ENCODE data around the gene PRCC.

The PRCC gene

DNA sequence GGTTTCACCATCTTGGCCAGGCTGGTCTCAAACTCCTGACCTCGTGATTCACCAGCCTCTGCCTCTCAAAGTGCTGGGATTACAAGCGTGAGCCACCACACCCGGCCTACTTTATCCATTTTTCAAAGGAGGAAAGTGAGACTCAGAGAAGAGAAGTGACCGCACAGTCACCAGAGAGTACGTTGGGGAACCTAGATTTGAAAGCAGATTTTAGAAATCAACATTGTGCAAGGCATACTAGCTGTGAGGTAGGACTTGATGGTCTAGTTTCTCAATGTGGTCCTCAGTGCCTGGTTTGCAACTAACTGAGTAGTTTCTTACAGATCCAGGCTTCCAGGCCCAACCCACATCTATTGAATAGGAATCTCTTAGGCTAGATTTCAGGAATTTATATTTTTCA, 1.7 kb upstream of the PRCC start:
- DNase-seq, result peak; percentile 75

DNA sequence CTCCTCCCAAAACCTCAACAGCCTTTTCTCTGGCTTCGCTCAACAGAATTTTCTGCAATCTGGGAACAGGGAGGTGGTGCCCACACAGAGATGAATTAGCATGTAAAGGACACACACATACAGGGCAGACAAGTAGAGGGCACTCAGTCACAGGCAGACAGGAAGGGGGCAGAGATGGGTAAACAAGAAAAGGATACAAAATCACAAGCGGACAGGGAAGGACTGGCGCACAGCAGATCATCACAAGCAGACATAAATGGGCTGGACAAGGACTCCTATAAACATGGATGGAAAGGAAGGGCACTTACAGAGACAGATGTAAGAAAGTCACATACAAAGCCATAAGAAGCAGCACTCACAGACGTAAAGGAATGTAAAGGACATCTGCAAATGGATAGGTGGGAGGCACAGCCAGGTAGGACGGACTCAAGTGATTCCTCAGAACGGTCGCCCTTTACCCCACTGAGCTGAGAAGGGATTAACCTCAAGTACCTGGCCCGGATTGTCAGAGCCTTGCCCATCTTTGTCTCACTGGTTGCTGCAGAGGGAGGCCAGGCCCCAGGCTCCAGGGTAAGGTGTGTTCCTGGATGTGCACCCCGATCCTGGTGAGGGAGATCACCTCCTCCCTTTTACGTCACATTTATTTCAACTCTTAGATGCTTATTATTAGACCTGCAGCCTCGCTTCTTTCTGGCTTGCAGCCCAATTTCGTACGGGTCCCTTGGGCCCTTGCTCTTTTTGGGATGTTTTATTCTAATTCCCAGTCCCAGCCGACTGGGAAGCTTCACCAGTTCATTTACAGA, 836 bp upstream of the PRCC start:
- no peak for DNase-seq

DNA sequence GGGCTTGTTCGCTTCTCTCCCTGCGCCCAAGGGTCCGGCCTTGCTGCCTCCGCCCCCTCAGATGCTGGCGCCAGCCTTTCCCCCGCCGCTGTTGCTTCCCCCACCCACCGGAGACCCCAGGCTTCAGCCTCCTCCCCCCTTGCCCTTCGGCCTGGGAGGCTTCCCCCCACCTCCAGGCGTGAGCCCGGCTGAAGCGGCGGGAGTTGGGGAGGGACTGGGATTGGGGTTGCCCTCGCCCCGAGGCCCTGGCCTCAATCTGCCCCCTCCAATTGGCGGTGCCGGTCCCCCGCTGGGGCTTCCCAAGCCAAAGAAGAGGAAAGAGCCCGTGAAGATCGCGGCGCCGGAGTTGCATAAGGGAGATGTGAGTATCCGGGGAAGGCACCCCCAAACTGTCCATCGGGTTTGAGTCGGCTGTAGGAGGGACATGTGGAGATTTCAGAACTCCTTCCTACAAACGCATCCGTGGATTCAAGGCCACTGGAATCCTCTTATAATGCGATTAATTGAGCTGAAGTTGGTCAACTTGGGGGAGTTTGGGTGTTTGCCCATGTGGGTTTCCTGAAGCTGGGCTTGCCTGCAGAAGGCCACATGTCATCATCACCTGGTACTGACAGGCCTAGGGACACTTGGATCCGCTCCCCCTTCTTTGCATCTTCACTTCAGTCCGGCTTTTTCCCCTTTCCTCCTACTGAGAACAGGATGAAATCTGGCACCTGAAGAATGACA, 707 bp downstream of the PRCC start:
- DNase-seq, result peak; percentile 49

DNA sequence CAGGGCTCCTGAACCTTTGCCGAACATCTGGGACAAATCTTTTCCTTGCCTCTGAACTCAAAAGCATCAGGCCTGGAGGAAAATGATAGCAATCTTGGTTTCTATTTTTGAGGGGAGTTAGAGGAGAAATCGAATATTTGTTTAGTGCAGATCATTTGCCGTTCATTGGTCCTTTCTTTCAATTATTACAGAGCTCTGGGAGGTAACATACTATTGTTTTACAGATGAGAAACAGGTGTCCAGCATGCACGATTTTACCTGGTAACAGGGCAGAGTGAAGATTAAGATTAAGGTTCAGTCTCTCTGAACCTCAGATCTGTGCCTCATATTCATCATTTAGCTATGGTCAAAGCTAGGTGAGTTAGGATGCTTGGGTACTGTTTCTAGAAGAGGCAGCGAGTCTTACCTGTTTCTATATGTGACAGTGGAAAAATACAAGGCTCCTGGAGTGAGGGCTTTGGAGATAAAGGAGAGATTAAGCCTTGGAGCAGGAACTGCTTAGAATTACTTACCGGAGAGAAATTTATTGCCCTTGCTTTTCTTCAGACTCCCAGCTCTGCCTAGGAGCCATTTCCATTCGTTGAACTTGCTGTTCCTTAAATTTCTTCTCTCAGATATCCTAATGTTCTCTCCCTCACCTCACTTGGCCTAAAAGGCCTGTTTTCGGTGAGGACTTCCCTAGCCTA, 1.4 kb downstream of the PRCC start:
- no peak for DNase-seq

DNA sequence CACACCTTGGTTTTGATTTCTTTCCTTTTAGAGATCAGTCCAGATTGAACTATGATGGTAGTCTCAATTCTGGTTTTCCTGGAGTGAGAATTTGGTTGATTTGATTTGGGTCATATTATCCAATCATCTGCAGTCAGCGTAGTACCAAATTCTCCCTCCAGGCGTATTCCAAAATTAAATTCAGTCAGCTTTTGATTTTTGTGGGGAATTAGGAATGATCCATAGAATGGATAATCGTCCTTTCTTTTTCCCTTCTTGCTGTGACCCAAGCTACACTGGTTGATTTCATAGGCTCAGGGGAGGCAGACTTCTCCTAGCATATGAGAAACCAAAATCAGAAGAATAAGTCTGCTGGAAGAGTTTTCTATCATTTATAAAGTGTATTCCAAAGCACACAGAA, 4.9 kb downstream of the PRCC start:
- no peak for DNase-seq

DNA sequence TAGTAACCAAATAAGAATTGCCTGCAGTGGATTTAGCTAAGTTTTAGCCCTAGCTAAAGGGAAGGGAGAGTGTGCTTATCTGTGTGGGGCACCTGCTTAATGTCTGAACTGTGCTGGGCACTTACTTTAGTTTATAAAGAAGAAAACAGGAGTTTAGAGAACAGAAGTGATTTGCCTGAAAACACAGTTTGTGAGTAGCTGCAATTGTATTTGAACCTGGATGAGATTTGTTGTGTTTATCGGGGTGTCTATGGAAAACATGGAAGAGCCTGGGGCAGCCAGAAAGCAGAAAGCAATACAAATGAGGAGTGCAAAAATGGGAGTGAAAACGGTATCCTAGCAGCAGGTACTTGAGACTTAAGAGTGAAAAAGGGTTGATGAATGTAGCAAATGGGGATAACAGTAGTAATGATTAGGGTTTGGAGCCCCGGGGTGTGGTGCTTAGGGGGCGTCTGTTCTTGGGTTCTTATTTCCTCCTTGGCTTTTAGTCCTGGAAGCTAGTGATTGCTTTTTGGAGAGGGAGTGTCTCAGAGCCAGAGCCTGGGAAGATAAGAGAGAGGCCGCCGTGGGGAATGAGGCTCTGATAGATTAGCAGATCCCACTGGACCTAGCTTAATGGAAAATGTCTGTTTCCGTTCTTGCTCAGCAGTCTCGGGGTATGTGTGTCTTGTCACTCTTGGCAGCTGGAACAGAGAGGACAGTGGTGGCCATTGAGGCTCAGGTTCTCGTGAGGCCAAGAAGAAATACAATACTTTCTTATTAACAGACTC, 5.6 kb downstream of the PRCC start:
- DNase-seq, result no peak

DNA sequence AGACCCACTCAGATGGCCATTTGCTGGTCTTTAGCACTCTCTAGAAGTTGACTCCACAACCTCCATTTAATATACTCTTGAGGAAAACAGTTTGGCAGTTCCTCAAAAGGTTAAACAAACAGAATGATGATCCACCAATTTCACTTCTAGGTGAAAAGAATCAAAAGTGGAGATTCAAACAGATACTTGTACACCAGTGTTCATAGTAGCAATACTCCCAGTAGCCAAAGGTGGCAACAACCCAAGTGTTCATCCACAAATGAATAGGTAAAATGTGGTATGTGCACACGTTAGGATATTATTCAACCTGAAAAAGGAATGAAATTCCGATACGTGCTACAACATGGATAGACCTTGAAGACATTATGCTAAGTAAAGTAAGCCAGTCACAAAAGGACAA, 6.3 kb downstream of the PRCC start:
- DNase-seq, result no peak

DNA sequence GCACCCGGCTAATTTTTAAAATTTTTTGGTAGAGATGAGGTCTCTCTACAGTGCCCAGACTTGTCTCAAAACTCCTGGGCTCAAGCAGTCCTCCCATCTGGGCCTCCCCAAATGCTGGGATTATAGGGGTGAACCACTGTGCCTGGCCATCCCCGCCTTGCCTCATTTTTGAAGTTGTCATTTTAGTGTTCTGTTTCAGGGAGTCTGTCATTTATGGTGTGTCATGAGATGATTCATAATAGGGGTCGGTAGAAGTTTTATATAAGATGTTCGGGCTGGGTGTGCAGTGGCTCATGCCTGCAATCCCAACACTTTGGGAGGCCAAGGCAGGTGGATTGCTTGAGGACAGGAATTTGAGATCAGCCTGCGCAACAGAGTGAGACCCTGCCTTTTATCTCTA, 8.5 kb downstream of the PRCC start:
- no peak for DNase-seq

DNA sequence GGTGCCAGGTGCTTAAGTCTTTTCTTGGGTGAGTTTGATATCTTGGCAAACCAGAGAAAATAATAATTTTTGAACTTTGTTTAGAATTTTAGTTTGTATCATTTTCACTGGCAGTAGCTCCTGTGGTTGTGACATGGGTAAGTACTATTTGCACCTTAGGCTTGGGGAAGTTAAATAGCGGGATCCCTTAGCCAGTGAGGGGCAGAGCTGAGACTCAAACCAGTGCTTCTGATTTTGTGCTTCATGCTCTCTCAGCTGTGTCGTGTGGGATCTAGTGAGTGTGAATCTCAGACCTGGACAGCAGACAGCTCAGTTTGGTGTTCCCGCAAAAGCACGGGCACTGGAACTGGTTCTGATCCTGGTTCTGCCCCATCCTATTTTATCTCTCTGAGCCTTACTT, 9.6 kb downstream of the PRCC start:
- no peak for DNase-seq

DNA sequence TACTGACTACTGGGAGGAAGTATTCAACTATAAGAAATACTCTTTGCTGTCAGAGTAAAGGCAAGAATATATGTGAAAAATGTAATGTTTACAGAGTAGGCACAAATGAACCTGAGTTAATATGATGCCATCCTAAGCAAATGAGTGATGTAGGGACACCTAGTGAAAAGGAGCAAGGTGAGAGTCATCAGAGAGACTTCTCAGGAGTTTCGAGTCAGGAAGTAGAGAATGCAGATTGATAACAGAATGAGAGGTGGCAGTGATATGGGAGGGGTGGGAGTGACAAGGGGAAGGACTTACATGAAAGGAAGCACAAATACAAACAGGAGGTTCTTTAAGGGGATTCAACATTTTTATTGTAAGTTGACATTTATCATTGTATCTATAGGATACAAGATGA, 10.2 kb downstream of the PRCC start:
- DNase-seq, result no peak

DNA sequence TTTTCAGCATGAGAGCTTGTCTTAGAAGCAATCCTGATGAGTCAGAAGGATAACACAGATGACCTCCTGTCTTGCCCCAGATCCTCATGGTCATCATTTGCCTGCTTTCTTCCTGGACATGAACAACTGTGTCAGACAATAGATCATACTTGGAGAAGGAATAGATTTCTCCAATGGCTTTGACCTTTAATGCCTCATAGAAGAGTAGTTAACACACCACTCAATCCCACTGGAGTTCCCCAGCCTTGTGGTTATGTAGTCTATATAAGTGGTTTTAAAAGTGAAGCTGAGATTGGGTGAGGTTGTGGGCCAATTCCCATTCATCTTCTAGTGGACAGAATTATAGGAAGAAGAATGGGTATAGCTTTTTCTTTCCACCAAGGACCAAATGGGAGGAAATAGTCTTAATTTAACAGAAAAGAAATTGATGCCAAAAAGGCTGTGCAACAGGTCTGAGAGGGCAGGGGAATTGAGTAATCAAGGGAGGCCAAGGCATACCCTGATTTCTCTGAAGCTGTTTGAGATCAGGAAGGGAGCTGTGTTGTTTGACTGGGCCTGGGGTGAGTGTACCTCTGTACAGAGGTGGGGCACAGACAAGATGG, 14.4 kb downstream of the PRCC start:
- peak; percentile 82 for DNase-seq

DNA sequence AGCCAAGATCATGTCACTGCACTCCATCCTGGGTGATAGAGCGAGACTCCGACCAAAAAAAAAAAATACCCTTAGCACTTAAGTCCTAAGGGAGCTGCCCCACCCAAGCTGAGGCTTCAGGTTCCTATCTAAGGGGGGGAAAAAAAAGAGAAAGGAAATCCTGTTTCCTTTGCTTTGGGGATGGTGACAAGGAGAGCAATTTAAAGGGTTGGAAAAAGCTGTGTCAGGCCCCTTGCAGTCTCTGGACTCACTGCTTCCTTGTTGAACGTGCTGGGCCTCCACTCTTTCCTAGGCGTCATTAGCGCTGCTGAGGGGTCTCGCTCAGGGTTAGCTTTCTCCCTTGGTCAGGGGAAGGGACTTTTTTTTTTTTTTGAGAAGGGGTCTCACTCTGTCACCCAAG, 18.1 kb downstream of the PRCC start:
- no peak for DNase-seq

DNA sequence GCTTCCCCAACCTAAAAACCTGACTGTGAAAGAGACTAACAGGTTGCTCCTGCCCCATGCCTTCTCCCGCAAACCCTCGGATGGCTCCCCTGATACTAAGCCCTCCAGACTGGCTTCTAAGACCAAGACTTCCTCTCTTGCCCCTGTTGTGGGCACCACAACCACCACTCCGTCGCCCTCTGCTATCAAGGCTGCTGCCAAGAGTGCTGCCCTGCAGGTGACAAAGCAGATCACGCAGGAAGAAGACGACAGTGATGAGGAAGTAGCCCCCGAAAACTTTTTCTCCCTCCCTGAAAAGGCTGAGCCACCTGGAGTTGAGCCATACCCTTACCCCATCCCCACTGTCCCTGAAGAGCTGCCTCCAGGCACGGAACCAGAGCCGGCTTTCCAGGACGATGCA, 19.3 kb downstream of the PRCC start:
- DNase-seq, result no peak

DNA sequence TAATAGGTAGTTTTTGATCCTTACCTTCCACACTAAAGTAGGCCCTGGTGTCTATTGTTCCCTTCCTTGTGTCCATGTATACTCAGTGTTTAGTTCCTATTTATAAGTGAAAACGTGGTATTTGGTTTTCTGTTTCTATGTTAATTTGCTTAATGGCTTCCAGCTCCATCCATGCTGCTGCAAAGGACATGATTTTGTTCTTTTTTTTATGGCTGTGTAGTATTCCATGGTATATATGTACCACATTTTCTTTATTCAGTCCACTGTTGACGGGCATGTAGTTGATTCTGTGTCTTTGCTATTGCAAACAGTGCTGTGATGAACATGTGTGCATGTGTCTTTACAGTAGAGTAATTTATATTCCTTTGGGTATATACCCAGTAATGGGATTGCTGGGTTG, 20.8 kb downstream of the PRCC start:
- no peak for DNase-seq

DNA sequence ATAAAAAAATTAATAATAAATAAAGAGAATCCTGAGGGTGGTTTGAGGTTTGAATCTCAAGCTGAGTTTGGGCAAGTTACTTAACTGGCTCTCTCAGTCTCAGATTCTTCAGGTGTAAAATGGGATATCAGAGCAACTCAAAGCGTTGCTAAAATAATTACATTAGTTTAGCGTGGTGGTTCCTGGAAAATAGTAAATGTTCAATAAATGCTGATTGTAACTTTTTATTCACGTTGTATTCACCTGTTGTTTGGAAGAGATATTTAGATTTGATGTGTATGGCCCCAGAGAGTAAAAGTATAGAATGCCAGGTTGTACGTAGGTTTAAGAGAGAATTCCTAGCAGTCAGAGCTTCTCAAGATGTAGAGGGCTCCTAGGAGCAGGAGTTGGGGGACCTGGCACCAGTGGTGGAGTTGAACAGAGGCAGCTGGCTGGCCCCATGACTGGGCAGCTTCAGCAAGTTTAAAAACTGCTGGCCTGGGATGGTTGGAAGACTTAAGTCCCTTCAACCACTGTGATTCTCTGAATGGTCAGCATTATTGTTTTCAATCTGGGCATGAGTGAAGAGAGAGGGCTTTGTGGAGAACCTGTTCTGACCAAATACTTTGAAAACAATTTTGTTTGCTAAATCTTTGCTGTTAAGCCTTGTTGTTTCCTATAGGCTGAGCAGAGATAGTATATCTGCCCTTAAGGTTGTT, 22.4 kb downstream of the PRCC start:
- DNase-seq, result no peak

DNA sequence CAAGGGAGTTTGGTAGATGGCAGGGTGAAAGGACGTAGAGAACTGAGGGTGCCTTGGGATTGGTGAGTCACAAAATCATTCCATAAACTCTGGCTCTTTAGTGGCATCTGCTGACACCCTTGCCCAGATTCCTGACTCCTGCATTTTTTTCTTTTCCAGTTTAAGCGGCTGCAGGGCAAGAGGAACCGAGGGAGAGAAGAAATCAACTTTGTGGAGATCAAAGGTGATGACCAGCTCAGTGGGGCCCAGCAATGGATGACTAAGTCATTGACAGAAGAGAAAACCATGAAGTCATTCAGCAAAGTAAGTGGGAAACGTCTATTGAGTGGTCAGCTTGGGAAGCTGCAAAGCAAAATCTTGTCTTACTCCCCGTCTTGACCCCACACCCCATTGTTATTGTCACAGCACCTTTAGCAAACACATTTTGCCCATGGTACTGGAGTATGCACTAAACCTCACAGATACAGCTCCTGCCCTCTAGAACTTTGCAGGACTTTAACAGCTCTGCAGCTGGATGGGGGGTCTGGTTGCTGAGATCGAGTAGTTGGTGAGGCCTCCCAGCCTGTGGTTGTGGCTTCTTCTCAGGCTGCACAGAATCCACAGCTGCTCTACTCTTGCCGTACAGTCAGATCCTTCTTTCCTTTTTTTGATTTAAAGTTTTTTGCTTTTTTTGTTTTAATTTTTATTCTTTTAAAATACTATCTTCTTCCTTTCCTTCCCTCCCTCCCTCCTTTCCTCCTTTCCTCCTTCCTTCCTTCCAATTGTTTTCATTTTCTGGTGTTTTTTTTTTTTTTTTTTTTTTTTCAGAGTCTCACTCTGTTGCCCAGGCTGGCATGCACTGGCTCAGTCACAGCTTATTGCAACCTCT, 27.4 kb downstream of the PRCC start:
- DNase-seq, result no peak

DNA sequence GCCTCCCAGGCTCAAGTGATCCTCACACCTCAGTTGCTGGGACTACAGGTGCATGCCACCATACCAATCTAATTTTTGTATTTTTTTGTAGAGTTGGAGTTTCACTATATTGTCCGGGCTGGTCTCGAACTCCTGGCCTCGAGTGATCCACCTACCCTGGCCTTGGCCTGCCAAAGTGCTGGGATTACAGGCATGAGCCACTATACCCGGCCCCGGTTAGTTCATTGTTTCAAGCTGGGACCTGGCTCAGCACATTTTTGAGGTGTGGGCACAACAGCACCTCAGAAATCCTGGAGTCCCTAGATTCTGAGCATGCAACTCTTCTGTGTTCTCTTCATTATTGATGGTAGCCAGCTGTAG, 28.0 kb downstream of the PRCC start:
- no peak for DNase-seq

DNA sequence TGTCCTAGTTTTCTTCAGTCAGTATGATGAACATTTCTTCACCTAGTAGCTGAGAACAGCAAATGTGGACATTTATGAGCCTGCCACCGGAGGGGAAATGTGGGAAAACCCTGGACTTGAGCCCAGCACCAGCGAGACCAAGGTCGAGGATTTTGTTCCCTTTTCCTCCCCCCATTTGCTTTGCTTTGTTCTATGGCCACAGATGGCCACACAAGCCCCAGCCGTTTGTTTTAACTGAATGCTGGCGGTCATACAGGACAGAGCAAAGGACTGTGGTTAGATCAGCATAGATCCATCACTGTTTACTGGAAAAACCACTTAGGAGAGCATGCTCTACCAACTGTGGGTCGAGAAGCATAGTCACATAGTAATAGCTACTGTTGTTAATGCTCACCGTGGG, 28.5 kb downstream of the PRCC start:
- DNase-seq, result no peak

DNA sequence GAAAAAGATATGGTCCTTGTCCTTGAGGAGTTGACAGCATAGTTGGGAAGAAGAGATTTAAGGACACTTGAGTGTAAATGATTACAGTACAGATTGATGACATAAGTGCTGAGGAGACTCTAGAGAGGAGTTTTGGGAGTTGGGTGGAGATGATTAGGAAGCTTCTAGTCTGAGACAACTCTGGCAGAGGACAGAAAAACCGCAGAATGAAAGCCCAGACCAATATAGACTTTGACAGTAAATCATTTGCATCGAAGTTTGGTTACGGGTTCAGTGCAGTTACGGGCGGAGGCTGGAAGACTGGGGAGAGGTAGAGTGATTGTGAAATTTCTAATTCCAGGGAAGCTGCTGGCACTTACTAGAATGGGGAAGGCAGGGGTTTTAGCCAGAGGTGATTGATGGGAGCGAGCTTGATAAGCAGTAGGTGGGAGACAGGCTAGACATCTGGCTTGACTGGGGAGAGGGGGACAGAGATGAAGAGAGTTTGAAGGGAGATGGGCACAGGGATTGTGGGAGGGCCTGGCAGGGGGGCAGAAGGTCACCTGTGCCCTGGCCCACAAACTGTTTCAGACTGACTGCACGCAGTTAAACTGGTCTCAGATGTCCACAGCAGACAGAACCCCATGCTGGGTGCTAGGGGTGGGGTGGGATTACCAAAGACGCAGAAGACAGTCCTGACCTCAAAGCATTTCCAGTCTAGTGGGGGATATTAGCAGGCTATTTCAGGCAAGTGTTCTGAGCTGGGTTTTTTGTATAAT, 29.2 kb downstream of the PRCC start:
- DNase-seq, result no peak

DNA sequence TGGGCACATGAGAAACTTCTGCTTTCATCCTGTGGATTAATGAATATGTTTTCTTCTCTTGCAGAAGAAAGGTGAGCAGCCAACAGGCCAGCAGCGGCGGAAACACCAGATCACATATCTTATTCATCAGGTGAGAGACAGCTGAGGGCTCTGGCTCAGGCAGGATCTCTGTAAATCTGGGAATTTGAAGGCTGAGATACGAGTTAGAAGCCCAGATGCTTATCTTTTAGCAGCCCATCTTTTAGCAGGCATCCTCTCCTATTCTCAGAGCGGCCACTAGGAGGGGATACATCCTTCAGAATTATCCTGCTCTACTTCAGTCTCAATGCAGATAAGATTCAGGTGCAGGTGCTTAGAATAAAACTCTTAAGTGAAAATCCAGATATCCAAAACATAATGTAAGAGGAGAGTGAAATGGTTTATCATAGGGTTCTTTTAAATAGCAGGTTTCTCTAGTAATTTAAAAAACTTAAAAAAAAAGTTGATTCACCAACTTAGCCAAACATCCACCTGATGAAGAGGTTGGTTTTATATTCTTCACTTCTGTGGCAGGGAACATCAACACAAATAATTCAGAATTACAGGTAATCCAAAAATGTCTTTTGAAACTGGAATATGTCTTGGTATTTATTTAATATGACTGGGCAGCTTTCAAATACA, 30.0 kb downstream of the PRCC start:
- peak; percentile 58 for DNase-seq

Data from suppressor macrophage treated with lipopolysaccharide for 4 hours (primary cell).